Activated T-cell treated with anti-CD3 and anti-CD28 coated beads, Interleukin-2, amount 50 U/mL, for 72 hours (primary cell): ENCODE data around the gene MFSD11. TPM values are rescaled to one million over a fixed set of nuclear protein-coding genes. Genes with fewer than 3 reads are reported as not detected.
"Not testable (repeated sequence)": the region's sequence is repeated elsewhere in the genome, so short reads cannot be mapped to it uniquely, and the experiment has no call there.

Source experiments
- ATAC-seq, 2 donors: fragments of 150-1000 bp; cut with Tn5 transposase; replicated peaks in 1 of 2; 2 replicates each; pipeline ENCODE4 v1.10.0; 2021; ENCODE audit warnings: moderate library complexity in 2 of 2, mild to moderate bottlenecking in 1 of 2
- DNase-seq, 2 donors: peaks; one replicate each; pipeline ENCODE4 v3.0.0; 2021 to 2022; ENCODE audit warnings: mixed read lengths in 1 of 2
- H3K27ac Mint-ChIP-seq: one replicate; pipeline ENCODE4 v1.8.0; 2022; ENCODE audit warnings: mild to moderate bottlenecking, moderate library complexity, mixed read lengths
- H3K27me3 Mint-ChIP-seq: one replicate; pipeline ENCODE4 v1.8.0; 2022; ENCODE audit warnings: low read depth, mixed read lengths
- H3K36me3 Mint-ChIP-seq, 2 donors: one replicate each; pipeline ENCODE4 v1.8.0; 2022; ENCODE audit warnings: mixed read lengths in 2 of 2, mild to moderate bottlenecking in 1 of 2; ENCODE audit not compliant: insufficient read depth in 2 of 2
- H3K4me1 Mint-ChIP-seq: one replicate; pipeline ENCODE4 v1.8.0; 2022; ENCODE audit warnings: low read depth, mixed read lengths
- H3K4me3 Mint-ChIP-seq, 2 donors: one replicate each; pipeline ENCODE4 v1.8.0; 2022; ENCODE audit warnings: mild to moderate bottlenecking in 2 of 2, mixed read lengths in 2 of 2, moderate library complexity in 2 of 2
- H3K9me3 Mint-ChIP-seq, 2 donors: one replicate each; pipeline ENCODE4 v1.8.0; 2022; ENCODE audit warnings: mixed read lengths in 2 of 2
- total RNA-seq, 2 donors: library from RNA; stranded (reverse); gene quantifications; one replicate each; pipeline ENCODE4 v1.2.3, GENCODE V29; 2022

MFSD11 gene
- 10 to 100 TPM; 34.8 to 43.1 TPM for total RNA-seq

- peak; percentile 94 to 96 for DNase-seq
- Mint-ChIP-seq H3K4me1 (peaks cover 69% of the 10 kb centered on the region), H3K27ac (peak within 1 kb of the TSS; percentile 92), H3K9me3 (no peaks in the 10 kb centered on the region), H3K4me3 (peak within 1 kb of the TSS; percentile 95 to 98), H3K27me3 (no peaks in the 10 kb centered on the region), H3K36me3 (peaks cover 20 to 37% of the 10 kb centered on the region in 2 donors)
- ATAC-seq = peak; percentile 67 to 73
Observed at GRCh38 chr17:76737676-76738467, at the start of gene MFSD11. Gene MFSD11, plus strand, starts transcription at chr17:76738119. Its CDS starts 234 bp downstream, at chr17:76738353.

- Mint-ChIP-seq H3K9me3 (no peaks in the 10 kb centered on the region), H3K4me1 (no peaks in the 10 kb centered on the region), H3K36me3 (no peaks in the 10 kb centered on the region), H3K4me3 (no peak overlapping the region), H3K27ac (no peak overlapping the region), H3K27me3 (no peaks in the 10 kb centered on the region)
- ATAC-seq (no peak), DNase-seq (no peak)
Observed at GRCh38 chr17:76688165-76688622, 49.7 kb upstream of the MFSD11 start.

- no peaks in the 10 kb centered on the region for H3K9me3 Mint-ChIP-seq
- H3K27ac Mint-ChIP-seq = no peak overlapping the region
- no peak for DNase-seq
- no peak for ATAC-seq
- no peak overlapping the region for H3K4me3 Mint-ChIP-seq
- H3K4me1 Mint-ChIP-seq = no peaks in the 10 kb centered on the region
- no peaks in the 10 kb centered on the region for H3K36me3 Mint-ChIP-seq
- H3K27me3 Mint-ChIP-seq = no peaks in the 10 kb centered on the region
Observed at GRCh38 chr17:76689859-76690258, 48.1 kb upstream of the MFSD11 start.

GRCh38 chr17:76690596-76691280 is 47.2 kb upstream of the MFSD11 start:
- no peak for ATAC-seq
- Mint-ChIP-seq H3K27me3 (no peaks in the 10 kb centered on the region), H3K9me3 (no peaks in the 10 kb centered on the region), H3K4me1 (peaks cover 4% of the 10 kb centered on the region), H3K27ac (no peak overlapping the region), H3K36me3 (no peaks in the 10 kb centered on the region), H3K4me3 (no peak overlapping the region)
- DNase-seq = no peak

GRCh38 chr17:76691379-76692191 is 46.3 kb upstream of the MFSD11 start:
- no peaks in the 10 kb centered on the region for H3K9me3 Mint-ChIP-seq
- H3K27ac Mint-ChIP-seq = no peak overlapping the region
- no peaks in the 10 kb centered on the region for H3K36me3 Mint-ChIP-seq
- H3K4me1 Mint-ChIP-seq = peaks cover 6% of the 10 kb centered on the region
- H3K27me3 Mint-ChIP-seq = no peaks in the 10 kb centered on the region
- no peak overlapping the region for H3K4me3 Mint-ChIP-seq
- no peak for DNase-seq
- no peak for ATAC-seq

- no peaks in the 10 kb centered on the region for H3K36me3 Mint-ChIP-seq
- no peak overlapping the region for H3K27ac Mint-ChIP-seq
- no peak overlapping the region for H3K4me3 Mint-ChIP-seq
- no peaks in the 10 kb centered on the region for H3K9me3 Mint-ChIP-seq
- DNase-seq (no peak), ATAC-seq (no peak)
- peaks cover 6% of the 10 kb centered on the region for H3K4me1 Mint-ChIP-seq
- H3K27me3 Mint-ChIP-seq = no peaks in the 10 kb centered on the region
Observed at GRCh38 chr17:76695059-76695831, 42.7 kb upstream of the MFSD11 start.

GRCh38 chr17:76696763-76697701 is 40.9 kb upstream of the MFSD11 start:
- no peaks in the 10 kb centered on the region for H3K9me3 Mint-ChIP-seq
- H3K27ac Mint-ChIP-seq = no peak overlapping the region
- no peaks in the 10 kb centered on the region for H3K36me3 Mint-ChIP-seq
- peak in 1 of 2 donors; percentile 38 for ATAC-seq
- no peaks in the 10 kb centered on the region for H3K27me3 Mint-ChIP-seq
- peaks cover 6% of the 10 kb centered on the region for H3K4me1 Mint-ChIP-seq
- H3K4me3 Mint-ChIP-seq = no peak overlapping the region
- no peak for DNase-seq

- H3K9me3 Mint-ChIP-seq = no peaks in the 10 kb centered on the region
- H3K4me3 Mint-ChIP-seq = no peak overlapping the region
- H3K36me3 Mint-ChIP-seq = no peaks in the 10 kb centered on the region
- H3K27ac Mint-ChIP-seq = no peak overlapping the region
- ATAC-seq (no peak), DNase-seq (no peak)
- H3K27me3 Mint-ChIP-seq = no peaks in the 10 kb centered on the region
- H3K4me1 Mint-ChIP-seq = peaks cover 6% of the 10 kb centered on the region
Observed at GRCh38 chr17:76697702-76698465, 40.0 kb upstream of the MFSD11 start.

GRCh38 chr17:76698466-76698977 is 39.4 kb upstream of the MFSD11 start:
- not testable (repeated sequence) for H3K9me3 Mint-ChIP-seq, H3K27ac Mint-ChIP-seq, H3K36me3 Mint-ChIP-seq, H3K4me1 Mint-ChIP-seq, H3K27me3 Mint-ChIP-seq, H3K4me3 Mint-ChIP-seq, DNase-seq, ATAC-seq

GRCh38 chr17:76700270-76700616 is 37.7 kb upstream of the MFSD11 start:
- H3K27ac Mint-ChIP-seq = no peak overlapping the region
- no peaks in the 10 kb centered on the region for H3K9me3 Mint-ChIP-seq
- ATAC-seq = no peak
- no peaks in the 10 kb centered on the region for H3K36me3 Mint-ChIP-seq
- no peak for DNase-seq
- H3K4me3 Mint-ChIP-seq = peak overlapping the region in 1 of 2 donors; percentile 4
- peaks cover 6% of the 10 kb centered on the region for H3K4me1 Mint-ChIP-seq
- H3K27me3 Mint-ChIP-seq = no peaks in the 10 kb centered on the region
